Measurements from ENCODE around the gene HIPK2.

The HIPK2 gene

GRCh38 chr7:139752604-139753003, 25.2 kb downstream of the HIPK2 start:
- DNase-seq (ENCODE audit: low read depth), result no peak

- no peak for DNase-seq (ENCODE audit: low read depth)
Observed at GRCh38 chr7:139752148-139752547, 25.6 kb downstream of the HIPK2 start.

- DNase-seq (ENCODE audit: low read depth), result no peak
Observed at GRCh38 chr7:139750459-139751095, 27.2 kb downstream of the HIPK2 start.

- no peak for DNase-seq (ENCODE audit: low read depth)
Observed at GRCh38 chr7:139749545-139749944, 28.3 kb downstream of the HIPK2 start.

GRCh38 chr7:139748941-139749340, 28.9 kb downstream of the HIPK2 start:
- no peak for DNase-seq (ENCODE audit: low read depth)

GRCh38 chr7:139748373-139748765, 29.4 kb downstream of the HIPK2 start:
- DNase-seq (ENCODE audit: low read depth), result no peak

GRCh38 chr7:139747662-139748372, 30.0 kb downstream of the HIPK2 start:
- no peak for DNase-seq (ENCODE audit: low read depth)

- DNase-seq (ENCODE audit: low read depth), result no peak
Observed at GRCh38 chr7:139746652-139747051, 31.1 kb downstream of the HIPK2 start.

- DNase-seq (ENCODE audit: low read depth), result no peak
Observed at GRCh38 chr7:139745678-139746143, 32.1 kb downstream of the HIPK2 start.

GRCh38 chr7:139744768-139745677, 32.8 kb downstream of the HIPK2 start:
- no peak for DNase-seq (ENCODE audit: low read depth)

GRCh38 chr7:139743967-139744767, 33.6 kb downstream of the HIPK2 start:
- no peak for DNase-seq (ENCODE audit: low read depth)

GRCh38 chr7:139743267-139743966, 34.4 kb downstream of the HIPK2 start:
- no peak for DNase-seq (ENCODE audit: low read depth)

GRCh38 chr7:139741789-139742344, 35.9 kb downstream of the HIPK2 start:
- DNase-seq (ENCODE audit: low read depth), result no peak

- no peak for DNase-seq (ENCODE audit: low read depth)
Observed at GRCh38 chr7:139741239-139741638, 36.6 kb downstream of the HIPK2 start.

- no peak for DNase-seq (ENCODE audit: low read depth)
Observed at GRCh38 chr7:139739863-139740597, 37.8 kb downstream of the HIPK2 start.

GRCh38 chr7:139738772-139739171, 39.0 kb downstream of the HIPK2 start:
- DNase-seq (ENCODE audit: low read depth), result no peak

GRCh38 chr7:139738101-139738489, 39.7 kb downstream of the HIPK2 start:
- no peak for DNase-seq (ENCODE audit: low read depth)

GRCh38 chr7:139737221-139738100, 40.3 kb downstream of the HIPK2 start:
- DNase-seq (ENCODE audit: low read depth), result no peak

- no peak for DNase-seq (ENCODE audit: low read depth)
Observed at GRCh38 chr7:139735912-139736595, 41.7 kb downstream of the HIPK2 start.

Data from CMK (cell line).